ENCODE results near the gene ARHGEF38. TPM values are rescaled to one million over a fixed set of nuclear protein-coding genes. Genes with fewer than 3 reads are reported as not detected.
"Not testable (repeated sequence)": the region's sequence is repeated elsewhere in the genome, so short reads cannot be mapped to it uniquely, and the experiment has no call there.

Gene ARHGEF38
- total RNA-seq, 2 donors from 2014 or later, result not detected

- ATAC-seq (ENCODE audit: insufficient number of reproducible peaks, low FRiP score, low read depth) (no peak), DNase-seq (ENCODE audit: low spot score) (no peak)
- Histone ChIP-seq H3K4me3 (peak overlapping the region; percentile 4), H3K27ac (no peak overlapping the region), H3K36me3 (no peaks in the 10 kb centered on the region), H3K9me3 (no peaks in the 10 kb centered on the region), H3K27me3 (replicated peaks; ENCODE audit: insufficient read depth) (no peaks in the 10 kb centered on the region), H3K4me1 (ENCODE audit: control insufficient read depth in 1 of 2, low read depth in 2 of 2) (peaks cover 4 to 5% of the 10 kb centered on the region in 2 donors)
- TF ChIP-seq CTCF (IDR thresholded peaks at IDR 0.05), result no peak
Measured at GRCh38 chr4:105714932-105715331, 162.5 kb downstream of the ARHGEF38 start.

- peaks cover 4 to 5% of the 10 kb centered on the region in 2 donors for H3K4me1 ChIP-seq (ENCODE audit: control insufficient read depth in 1 of 2, low read depth in 2 of 2)
- H3K9me3 ChIP-seq, result no peaks in the 10 kb centered on the region
- H3K36me3 ChIP-seq, result no peaks in the 10 kb centered on the region
- H3K27me3 ChIP-seq (replicated peaks; ENCODE audit: insufficient read depth), result no peaks in the 10 kb centered on the region
- ATAC-seq (ENCODE audit: insufficient number of reproducible peaks, low FRiP score, low read depth) (peak; percentile 33), DNase-seq (ENCODE audit: low spot score) (no peak)
- TF ChIP-seq CTCF (IDR thresholded peaks at IDR 0.05), result peak; percentile 38
- peak overlapping the region; percentile 37 for H3K4me3 ChIP-seq
- H3K27ac ChIP-seq, result no peak overlapping the region
Measured at GRCh38 chr4:105715692-105716278, 163.4 kb downstream of the ARHGEF38 start.

- H3K9me3 ChIP-seq, result no peaks in the 10 kb centered on the region
- ATAC-seq (ENCODE audit: insufficient number of reproducible peaks, low FRiP score, low read depth) (no peak), DNase-seq (ENCODE audit: low spot score) (no peak)
- no peak overlapping the region for H3K4me3 ChIP-seq
- H3K27ac ChIP-seq, result no peak overlapping the region
- no peaks in the 10 kb centered on the region for H3K27me3 ChIP-seq (replicated peaks; ENCODE audit: insufficient read depth)
- TF ChIP-seq CTCF (IDR thresholded peaks at IDR 0.05), result no peak
- peaks cover 1 to 4% of the 10 kb centered on the region in 2 donors for H3K4me1 ChIP-seq (ENCODE audit: control insufficient read depth in 1 of 2, low read depth in 2 of 2)
- H3K36me3 ChIP-seq, result no peaks in the 10 kb centered on the region
Measured at GRCh38 chr4:105719204-105719603, 166.8 kb downstream of the ARHGEF38 start.

- no peak overlapping the region for H3K4me3 ChIP-seq
- TF ChIP-seq CTCF (IDR thresholded peaks at IDR 0.05), result no peak
- no peaks in the 10 kb centered on the region for H3K27me3 ChIP-seq (replicated peaks; ENCODE audit: insufficient read depth)
- no peaks in the 10 kb centered on the region for H3K36me3 ChIP-seq
- no peak for ATAC-seq (ENCODE audit: insufficient number of reproducible peaks, low FRiP score, low read depth)
- no peaks in the 10 kb centered on the region for H3K4me1 ChIP-seq (ENCODE audit: control insufficient read depth in 1 of 2, low read depth in 2 of 2)
- no peak overlapping the region for H3K27ac ChIP-seq
- H3K9me3 ChIP-seq, result no peaks in the 10 kb centered on the region
- DNase-seq (ENCODE audit: low spot score), result no peak
Measured at GRCh38 chr4:105725623-105726022, 173.2 kb downstream of the ARHGEF38 start.

GRCh38 chr4:105729895-105730294 lies 177.5 kb downstream of the ARHGEF38 start:
- H3K36me3 ChIP-seq; H3K4me3 ChIP-seq; H3K4me1 ChIP-seq (ENCODE audit: control insufficient read depth in 1 of 2, low read depth in 2 of 2); ATAC-seq (ENCODE audit: insufficient number of reproducible peaks, low FRiP score, low read depth); H3K27me3 ChIP-seq (replicated peaks; ENCODE audit: insufficient read depth); H3K9me3 ChIP-seq; H3K27ac ChIP-seq; DNase-seq (ENCODE audit: low spot score): not testable (repeated sequence)

Other genes starting within 250 kb of the ARHGEF38 start
- 10 to 100 TPM; 76.8 to 78.4 TPM for gene PPA2, start 78.6 kb upstream of the ARHGEF38 start, total RNA-seq
- gene INTS12, start 156.1 kb downstream of the ARHGEF38 start, total RNA-seq, result 10 to 100 TPM; 22.6 TPM
- 1 to 10 TPM; 6.6 to 6.9 TPM for gene GSTCD, start 156.2 kb downstream of the ARHGEF38 start, total RNA-seq